Measurements from ENCODE around the gene SCAF4. TPM values are rescaled to one million over a fixed set of nuclear protein-coding genes. Genes with fewer than 3 reads are reported as not detected.

The SCAF4 gene
- total and polyA plus RNA-seq, 9 of the 15 experiments (the other 6 are each of a cell fraction or from before 2014, with no cell fraction given), result 2.3 to 55.7 (median 17.2) TPM

DNA sequence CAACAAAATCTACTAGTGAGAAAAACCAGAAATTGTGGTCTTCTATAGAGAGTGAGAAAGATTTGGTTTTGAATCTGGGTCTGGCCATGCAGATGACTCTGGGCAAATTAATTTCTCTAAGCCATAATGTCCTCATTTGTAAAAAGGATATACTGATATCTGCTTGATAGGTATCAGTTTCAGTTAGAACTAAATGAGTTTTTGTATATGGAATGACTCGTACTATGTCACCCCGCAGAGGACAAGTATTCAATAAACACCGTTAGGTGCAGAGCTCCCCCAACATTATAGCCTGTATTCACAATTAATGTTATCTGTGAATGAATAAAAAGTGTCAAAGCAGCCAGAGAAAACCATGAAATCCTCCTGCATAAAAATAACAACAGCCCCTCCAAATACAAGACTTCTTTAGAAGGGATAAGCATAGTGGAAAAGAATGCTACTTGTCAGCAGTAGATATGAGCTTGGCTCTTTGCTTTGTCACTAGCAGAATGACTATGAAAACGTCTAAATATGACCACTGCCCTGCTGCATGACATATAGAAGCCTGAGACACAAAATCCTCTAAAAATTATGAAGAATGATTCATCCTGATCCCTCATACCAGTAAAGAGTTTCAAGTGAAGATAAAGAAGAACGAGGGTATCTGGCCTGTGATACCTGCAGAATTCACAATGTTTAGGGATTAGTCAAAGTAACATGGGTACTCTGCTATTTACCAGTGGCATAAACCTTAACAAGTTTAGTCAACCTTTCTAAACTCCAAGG, 17.8 kb downstream of the SCAF4 start (continued):
- no peak for TF ChIP-seq MECOM (CRISPR knock-in tag; IDR thresholded peaks at IDR 0.05)
- TF ChIP-seq, protein P1, sequence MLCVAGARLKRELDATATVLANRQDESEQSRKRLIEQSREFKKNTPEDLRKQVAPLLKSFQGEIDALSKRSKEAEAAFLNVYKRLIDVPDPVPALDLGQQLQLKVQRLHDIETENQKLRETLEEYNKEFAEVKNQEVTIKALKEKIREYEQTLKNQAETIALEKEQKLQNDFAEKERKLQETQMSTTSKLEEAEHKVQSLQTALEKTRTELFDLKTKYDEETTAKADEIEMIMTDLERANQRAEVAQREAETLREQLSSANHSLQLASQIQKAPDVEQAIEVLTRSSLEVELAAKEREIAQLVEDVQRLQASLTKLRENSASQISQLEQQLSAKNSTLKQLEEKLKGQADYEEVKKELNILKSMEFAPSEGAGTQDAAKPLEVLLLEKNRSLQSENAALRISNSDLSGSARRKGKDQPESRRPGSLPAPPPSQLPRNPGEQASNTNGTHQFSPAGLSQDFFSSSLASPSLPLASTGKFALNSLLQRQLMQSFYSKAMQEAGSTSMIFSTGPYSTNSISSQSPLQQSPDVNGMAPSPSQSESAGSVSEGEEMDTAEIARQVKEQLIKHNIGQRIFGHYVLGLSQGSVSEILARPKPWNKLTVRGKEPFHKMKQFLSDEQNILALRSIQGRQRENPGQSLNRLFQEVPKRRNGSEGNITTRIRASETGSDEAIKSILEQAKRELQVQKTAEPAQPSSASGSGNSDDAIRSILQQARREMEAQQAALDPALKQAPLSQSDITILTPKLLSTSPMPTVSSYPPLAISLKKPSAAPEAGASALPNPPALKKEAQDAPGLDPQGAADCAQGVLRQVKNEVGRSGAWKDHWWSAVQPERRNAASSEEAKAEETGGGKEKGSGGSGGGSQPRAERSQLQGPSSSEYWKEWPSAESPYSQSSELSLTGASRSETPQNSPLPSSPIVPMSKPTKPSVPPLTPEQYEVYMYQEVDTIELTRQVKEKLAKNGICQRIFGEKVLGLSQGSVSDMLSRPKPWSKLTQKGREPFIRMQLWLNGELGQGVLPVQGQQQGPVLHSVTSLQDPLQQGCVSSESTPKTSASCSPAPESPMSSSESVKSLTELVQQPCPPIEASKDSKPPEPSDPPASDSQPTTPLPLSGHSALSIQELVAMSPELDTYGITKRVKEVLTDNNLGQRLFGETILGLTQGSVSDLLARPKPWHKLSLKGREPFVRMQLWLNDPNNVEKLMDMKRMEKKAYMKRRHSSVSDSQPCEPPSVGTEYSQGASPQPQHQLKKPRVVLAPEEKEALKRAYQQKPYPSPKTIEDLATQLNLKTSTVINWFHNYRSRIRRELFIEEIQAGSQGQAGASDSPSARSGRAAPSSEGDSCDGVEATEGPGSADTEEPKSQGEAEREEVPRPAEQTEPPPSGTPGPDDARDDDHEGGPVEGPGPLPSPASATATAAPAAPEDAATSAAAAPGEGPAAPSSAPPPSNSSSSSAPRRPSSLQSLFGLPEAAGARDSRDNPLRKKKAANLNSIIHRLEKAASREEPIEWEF (CRISPR knock-in tag; IDR thresholded peaks at IDR 0.05), result no peak
- no peak for TF ChIP-seq ZNF121 (CRISPR knock-in tag; conservative IDR thresholded peaks at IDR 0.05)
- no peak for TF ChIP-seq ZNF143 (CRISPR knock-in tag; IDR thresholded peaks at IDR 0.05)
- TF ChIP-seq, protein P2, sequence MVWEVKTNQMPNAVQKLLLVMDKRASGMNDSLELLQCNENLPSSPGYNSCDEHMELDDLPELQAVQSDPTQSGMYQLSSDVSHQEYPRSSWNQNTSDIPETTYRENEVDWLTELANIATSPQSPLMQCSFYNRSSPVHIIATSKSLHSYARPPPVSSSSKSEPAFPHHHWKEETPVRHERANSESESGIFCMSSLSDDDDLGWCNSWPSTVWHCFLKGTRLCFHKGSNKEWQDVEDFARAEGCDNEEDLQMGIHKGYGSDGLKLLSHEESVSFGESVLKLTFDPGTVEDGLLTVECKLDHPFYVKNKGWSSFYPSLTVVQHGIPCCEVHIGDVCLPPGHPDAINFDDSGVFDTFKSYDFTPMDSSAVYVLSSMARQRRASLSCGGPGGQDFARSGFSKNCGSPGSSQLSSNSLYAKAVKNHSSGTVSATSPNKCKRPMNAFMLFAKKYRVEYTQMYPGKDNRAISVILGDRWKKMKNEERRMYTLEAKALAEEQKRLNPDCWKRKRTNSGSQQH (CRISPR knock-in tag; IDR thresholded peaks at IDR 0.05), result no peak
- 0 out of 2 replicates have a peak, but pooled peaks have one; percentile 36 for TF ChIP-seq FOXM1 (IDR thresholded peaks at IDR 0.05; ENCODE audit: low read depth)
- TF ChIP-seq FOXM1 (CRISPR knock-in tag; IDR thresholded peaks at IDR 0.05; ENCODE audit: low read depth), result no peak
- no peak for TF ChIP-seq TAF7 (tag; IDR thresholded peaks at IDR 0.05)
- TF ChIP-seq, protein P3, sequence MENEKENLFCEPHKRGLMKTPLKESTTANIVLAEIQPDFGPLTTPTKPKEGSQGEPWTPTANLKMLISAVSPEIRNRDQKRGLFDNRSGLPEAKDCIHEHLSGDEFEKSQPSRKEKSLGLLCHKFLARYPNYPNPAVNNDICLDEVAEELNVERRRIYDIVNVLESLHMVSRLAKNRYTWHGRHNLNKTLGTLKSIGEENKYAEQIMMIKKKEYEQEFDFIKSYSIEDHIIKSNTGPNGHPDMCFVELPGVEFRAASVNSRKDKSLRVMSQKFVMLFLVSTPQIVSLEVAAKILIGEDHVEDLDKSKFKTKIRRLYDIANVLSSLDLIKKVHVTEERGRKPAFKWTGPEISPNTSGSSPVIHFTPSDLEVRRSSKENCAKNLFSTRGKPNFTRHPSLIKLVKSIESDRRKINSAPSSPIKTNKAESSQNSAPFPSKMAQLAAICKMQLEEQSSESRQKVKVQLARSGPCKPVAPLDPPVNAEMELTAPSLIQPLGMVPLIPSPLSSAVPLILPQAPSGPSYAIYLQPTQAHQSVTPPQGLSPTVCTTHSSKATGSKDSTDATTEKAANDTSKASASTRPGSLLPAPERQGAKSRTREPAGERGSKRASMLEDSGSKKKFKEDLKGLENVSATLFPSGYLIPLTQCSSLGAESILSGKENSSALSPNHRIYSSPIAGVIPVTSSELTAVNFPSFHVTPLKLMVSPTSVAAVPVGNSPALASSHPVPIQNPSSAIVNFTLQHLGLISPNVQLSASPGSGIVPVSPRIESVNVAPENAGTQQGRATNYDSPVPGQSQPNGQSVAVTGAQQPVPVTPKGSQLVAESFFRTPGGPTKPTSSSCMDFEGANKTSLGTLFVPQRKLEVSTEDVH (IDR thresholded peaks at IDR 0.05; ENCODE audit: low read depth, partially characterized antibody), result no peak
- 0 out of 2 replicates have a peak, but pooled peaks have one; percentile 26 for TF ChIP-seq BRD4 (IDR thresholded peaks at IDR 0.05)
- TF ChIP-seq ZNF347 (CRISPR knock-in tag; IDR thresholded peaks at IDR 0.05; ENCODE audit: low read depth), result no peak
- 0 out of 2 replicates have a peak, but pooled peaks have one; percentile 11 for TF ChIP-seq CXXC5 (CRISPR knock-in tag; IDR thresholded peaks at IDR 0.05)
- TF ChIP-seq XRCC3 (IDR thresholded peaks at IDR 0.05), result no peak
- no peak for TF ChIP-seq ZZZ3 (IDR thresholded peaks at IDR 0.05)
- TF ChIP-seq ZNF174 (CRISPR knock-in tag; IDR thresholded peaks at IDR 0.05), result no peak
- no peak for TF ChIP-seq ZNF507 (tag; conservative IDR thresholded peaks at IDR 0.05)
- TF ChIP-seq NFE2 (IDR thresholded peaks at IDR 0.05; ENCODE audit: low read depth), result peak; percentile 84

Data from K562 (cell line).